DOHH2 (cell line): ENCODE data around the gene ACP2.

ENCODE experiments used
- H3F3A ChIP-seq: fragments of 200-600 bp; sonication (generic), shearing (Covaris generic); 2 replicates; pipeline ENCODE4 v1.6.0; 2016; ENCODE audit warnings: antibody characterized with exemption, mild to moderate bottlenecking; ENCODE audit not compliant: control insufficient read depth, insufficient read depth
- H3K27ac ChIP-seq: fragments of 200-600 bp; sonication (generic); 2 replicates; pipeline ENCODE4 v1.5.1; 2014; ENCODE audit warnings: low read depth, mild to moderate bottlenecking, low read length, moderate library complexity
- H3K27me3 ChIP-seq: fragments of 200-600 bp; sonication (generic); 2 replicates; pipeline ENCODE4 v1.6.1; 2014; ENCODE audit warnings: mild to moderate bottlenecking, low read length, mixed read lengths; ENCODE audit not compliant: control insufficient read depth
- H3K36me3 ChIP-seq: fragments of 200-600 bp; sonication (generic); 2 replicates; pipeline ENCODE4 v1.6.1; 2014; ENCODE audit warnings: mild to moderate bottlenecking, low read length, moderate library complexity, mixed read lengths; ENCODE audit not compliant: control insufficient read depth
- H3K4me1 ChIP-seq: fragments of 200-600 bp; sonication (generic); 2 replicates; pipeline ENCODE4 v1.6.1; 2014; ENCODE audit warnings: mild to moderate bottlenecking, low read length, mixed read lengths; ENCODE audit not compliant: control insufficient read depth
- H3K4me2 ChIP-seq: fragments of 200-600 bp; sonication (generic); 2 replicates; pipeline ENCODE4 v1.6.0; 2014; ENCODE audit warnings: mild to moderate bottlenecking, low read length, moderate library complexity
- H3K4me3 ChIP-seq: fragments of 200-600 bp; sonication (generic); 2 replicates; pipeline ENCODE4 v1.5.1; 2014; ENCODE audit warnings: mild to moderate bottlenecking, low read length, mixed read lengths
- H3K79me2 ChIP-seq: fragments of 200-600 bp; sonication (generic); 2 replicates; pipeline ENCODE4 v1.6.1; 2014; ENCODE audit warnings: mild to moderate bottlenecking, low read length, mixed read lengths; ENCODE audit not compliant: control insufficient read depth
- H3K9me2 ChIP-seq: fragments of 200-600 bp; sonication (generic); replicated peaks from 2 replicates; pipeline ENCODE4 v1.6.1; 2014; ENCODE audit warnings: mild to moderate bottlenecking, low read length, mixed read lengths; ENCODE audit not compliant: control insufficient read depth
- H3K9me3 ChIP-seq: fragments of 200-600 bp; sonication (generic); 2 replicates; pipeline ENCODE4 v1.6.1; 2014; ENCODE audit warnings: antibody characterized with exemption, low read length, mixed read lengths; ENCODE audit not compliant: control insufficient read depth, insufficient read depth
- H4K20me1 ChIP-seq: fragments of 200-600 bp; sonication (generic); 2 replicates; pipeline ENCODE4 v1.6.0; 2014; ENCODE audit warnings: low read depth, mild to moderate bottlenecking, antibody characterized with exemption, low read length, moderate library complexity; ENCODE audit not compliant: control insufficient read depth, insufficient read depth
- EZH2phosphoT487 ChIP-seq: fragments of 200-600 bp; sonication (generic); IDR thresholded peaks from 2 replicates; pipeline ENCODE4 v1.6.1; 2017; ENCODE audit warnings: borderline replicate concordance, mild to moderate bottlenecking, antibody characterized with exemption, low read length, moderate library complexity, mixed read lengths
- TF ChIP-seq, protein P1 (sequence below): fragments of 200-600 bp; sonication (generic); IDR thresholded peaks from one replicate; pipeline ENCODE4 v1.5.1; 2014; ENCODE audit warnings: antibody characterized with exemption, mild to moderate bottlenecking, low read depth, low read length; ENCODE audit not compliant: poor library complexity, severe bottlenecking

Gene ACP2

DNA sequence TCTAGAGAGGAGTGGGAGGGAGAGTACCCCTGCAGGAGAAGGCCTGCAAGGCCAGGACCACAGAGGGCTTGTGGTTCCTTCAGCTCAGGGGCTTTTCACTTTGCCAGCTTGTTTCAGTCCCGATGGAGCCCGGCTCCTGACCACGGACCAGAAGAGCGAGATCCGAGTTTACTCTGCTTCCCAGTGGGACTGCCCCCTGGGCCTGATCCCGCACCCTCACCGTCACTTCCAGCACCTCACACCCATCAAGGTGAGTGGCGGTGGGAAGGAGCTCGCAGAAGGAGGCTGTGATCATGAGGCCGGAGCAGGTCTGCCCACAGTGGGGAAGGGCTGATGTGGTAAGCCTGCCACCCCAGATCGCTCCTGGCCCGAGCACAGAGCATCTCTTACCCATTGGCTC, 13.5 kb downstream of the ACP2 start:
- H3K4me2 ChIP-seq: no peak overlapping the region
- H3K9me3 ChIP-seq: no peaks in the 10 kb centered on the region
- no peaks in the 10 kb centered on the region for H3K79me2 ChIP-seq
- no peaks in the 10 kb centered on the region for H3K27me3 ChIP-seq
- H3K27ac ChIP-seq: no peak overlapping the region
- H3F3A ChIP-seq: peaks cover 6% of the 10 kb centered on the region; the same call in 1 of the 2 replicates
- TF ChIP-seq EZH2phosphoT487: no peak
- TF ChIP-seq, protein P1, sequence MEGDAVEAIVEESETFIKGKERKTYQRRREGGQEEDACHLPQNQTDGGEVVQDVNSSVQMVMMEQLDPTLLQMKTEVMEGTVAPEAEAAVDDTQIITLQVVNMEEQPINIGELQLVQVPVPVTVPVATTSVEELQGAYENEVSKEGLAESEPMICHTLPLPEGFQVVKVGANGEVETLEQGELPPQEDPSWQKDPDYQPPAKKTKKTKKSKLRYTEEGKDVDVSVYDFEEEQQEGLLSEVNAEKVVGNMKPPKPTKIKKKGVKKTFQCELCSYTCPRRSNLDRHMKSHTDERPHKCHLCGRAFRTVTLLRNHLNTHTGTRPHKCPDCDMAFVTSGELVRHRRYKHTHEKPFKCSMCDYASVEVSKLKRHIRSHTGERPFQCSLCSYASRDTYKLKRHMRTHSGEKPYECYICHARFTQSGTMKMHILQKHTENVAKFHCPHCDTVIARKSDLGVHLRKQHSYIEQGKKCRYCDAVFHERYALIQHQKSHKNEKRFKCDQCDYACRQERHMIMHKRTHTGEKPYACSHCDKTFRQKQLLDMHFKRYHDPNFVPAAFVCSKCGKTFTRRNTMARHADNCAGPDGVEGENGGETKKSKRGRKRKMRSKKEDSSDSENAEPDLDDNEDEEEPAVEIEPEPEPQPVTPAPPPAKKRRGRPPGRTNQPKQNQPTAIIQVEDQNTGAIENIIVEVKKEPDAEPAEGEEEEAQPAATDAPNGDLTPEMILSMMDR: no peak
- H3K9me2 ChIP-seq: no peaks in the 10 kb centered on the region
- no peak overlapping the region for H3K4me3 ChIP-seq
- no peaks in the 10 kb centered on the region for H4K20me1 ChIP-seq
- H3K36me3 ChIP-seq: peaks cover 29% of the 10 kb centered on the region
- peaks cover 21% of the 10 kb centered on the region for H3K4me1 ChIP-seq

- H3K4me2 ChIP-seq: no peak overlapping the region
- no peaks in the 10 kb centered on the region for H3K9me3 ChIP-seq
- no peaks in the 10 kb centered on the region for H4K20me1 ChIP-seq
- no peak overlapping the region for H3K27ac ChIP-seq
- H3K4me1 ChIP-seq: peaks cover 23% of the 10 kb centered on the region
- peaks cover 6% of the 10 kb centered on the region; the same call in 1 of the 2 replicates for H3F3A ChIP-seq
- no peaks in the 10 kb centered on the region for H3K27me3 ChIP-seq
- no peak for TF ChIP-seq EZH2phosphoT487
- TF ChIP-seq, protein P1: no peak
- no peaks in the 10 kb centered on the region for H3K79me2 ChIP-seq
- no peaks in the 10 kb centered on the region for H3K9me2 ChIP-seq
- H3K36me3 ChIP-seq: peaks cover 24% of the 10 kb centered on the region
- no peak overlapping the region for H3K4me3 ChIP-seq
Measured at GRCh38 chr11:47234669-47235100, 13.9 kb downstream of the ACP2 start.

DNA sequence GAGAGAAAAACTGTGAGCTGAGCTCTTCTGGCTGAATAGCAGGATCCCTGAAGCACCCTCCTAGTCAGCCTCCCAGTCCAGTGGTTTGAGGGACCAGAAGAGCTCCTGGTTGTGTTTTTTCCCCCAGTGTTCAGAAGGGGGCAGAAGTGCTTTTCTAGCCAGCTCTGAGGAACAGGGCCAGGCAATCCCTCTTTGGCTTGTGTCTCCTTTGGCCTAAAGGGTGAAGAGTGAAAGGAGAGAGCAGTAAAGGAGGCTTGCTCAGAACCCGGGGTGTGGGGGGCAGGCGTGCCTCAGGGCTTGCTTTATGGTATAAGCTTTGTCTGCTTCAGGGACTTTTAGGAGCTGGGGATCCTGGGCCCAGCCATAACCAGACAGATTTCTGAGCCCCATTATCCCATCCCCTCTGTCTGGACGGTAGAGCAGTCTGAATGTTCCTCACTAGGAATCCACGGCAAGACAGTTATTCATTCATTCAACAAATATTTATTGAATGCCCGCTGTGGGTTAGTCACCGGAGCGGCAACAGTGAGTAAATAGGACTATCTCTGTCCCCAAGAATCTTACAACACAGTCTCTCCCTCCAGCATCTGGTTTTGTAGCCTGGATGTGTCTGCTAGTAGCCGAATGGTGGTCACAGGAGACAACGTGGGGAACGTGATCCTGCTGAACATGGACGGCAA, 14.5 kb downstream of the ACP2 start:
- H3K79me2 ChIP-seq: no peaks in the 10 kb centered on the region
- no peaks in the 10 kb centered on the region for H3K27me3 ChIP-seq
- peaks cover 19% of the 10 kb centered on the region for H3K36me3 ChIP-seq
- H3K4me2 ChIP-seq: no peak overlapping the region
- H3K4me3 ChIP-seq: no peak overlapping the region
- peaks cover 23% of the 10 kb centered on the region for H3K4me1 ChIP-seq
- no peak for TF ChIP-seq EZH2phosphoT487
- TF ChIP-seq, protein P1: peak; percentile 35
- H3K9me2 ChIP-seq: no peaks in the 10 kb centered on the region
- H3K27ac ChIP-seq: no peak overlapping the region
- H3K9me3 ChIP-seq: no peaks in the 10 kb centered on the region
- H3F3A ChIP-seq: peaks cover 6% of the 10 kb centered on the region; the same call in 1 of the 2 replicates
- no peaks in the 10 kb centered on the region for H4K20me1 ChIP-seq
